Measurements from ENCODE around the gene KRT14. TPM values are rescaled to one million over a fixed set of nuclear protein-coding genes. Genes with fewer than 3 reads are reported as not detected.
A peak's percentile ranks its signal among the peaks of the same experiment; 100 is the strongest.
"Not testable (repeated sequence)": the region's sequence is repeated elsewhere in the genome, so short reads cannot be mapped to it uniquely, and the experiment has no call there.

KRT14 gene
- polyA plus RNA-seq, 3 donors: 0.39 TPM; not detected in 2

DNA sequence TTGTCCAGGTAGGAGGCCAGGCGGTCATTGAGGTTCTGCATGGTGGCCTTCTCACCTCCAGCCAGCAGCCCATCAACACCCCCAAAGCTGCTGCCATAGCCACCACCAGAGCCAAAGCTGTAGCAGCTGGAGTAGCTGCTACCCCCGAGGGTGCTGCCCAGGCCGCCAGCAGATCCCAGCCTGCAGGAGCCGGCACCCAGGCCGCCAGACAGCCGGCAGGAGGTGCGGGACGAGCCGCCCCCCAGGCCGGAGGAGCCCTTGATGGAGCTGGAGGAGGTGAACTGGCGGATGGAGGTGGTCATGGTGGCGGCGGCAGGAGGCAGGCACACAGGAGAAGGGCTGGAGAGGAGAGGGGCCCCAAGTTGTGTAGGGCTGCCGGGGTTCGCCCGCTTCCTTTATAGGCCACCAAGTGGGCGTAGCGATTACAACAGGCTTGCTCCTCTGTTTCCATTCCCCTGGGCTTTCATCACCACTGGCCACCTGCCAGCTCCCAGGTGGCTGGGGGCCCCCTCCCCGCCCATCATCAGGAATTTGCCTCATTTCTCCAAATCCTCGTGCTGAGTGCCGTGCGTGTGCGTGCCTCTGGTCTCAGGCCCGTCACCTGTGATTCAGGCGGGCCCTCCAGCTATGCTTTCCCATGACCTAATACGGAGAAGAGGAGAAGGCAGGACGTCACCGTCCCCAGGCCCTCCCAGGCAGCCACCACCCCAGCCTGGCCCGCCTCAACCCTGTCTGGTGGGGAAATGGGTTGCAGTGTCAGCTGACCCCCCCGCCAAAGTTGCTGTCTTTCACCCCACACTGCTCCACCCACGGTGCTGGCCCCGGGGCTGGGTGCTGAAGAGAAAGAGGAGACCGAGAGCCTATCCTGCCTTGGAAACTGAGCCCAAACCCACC, 37.8 kb upstream of the KRT14 start, which contains the start of gene KRT17:
KRT17 (minus strand) TSS at position 368 of the 894 bp plus-strand sequence; CDS start at position 302, 66 bp downstream.
- DNase-seq (ENCODE audit: extremely low read depth in 1 of 11, low read depth in 9 of 11, low spot score in 4 of 11): peak in 1 of 11 donors; percentile 10

GRCh38 chr17:41623184-41623861, 36.6 kb upstream of the KRT14 start:
- not testable (repeated sequence) for DNase-seq (ENCODE audit: extremely low read depth in 1 of 11, low read depth in 9 of 11, low spot score in 4 of 11)

DNA sequence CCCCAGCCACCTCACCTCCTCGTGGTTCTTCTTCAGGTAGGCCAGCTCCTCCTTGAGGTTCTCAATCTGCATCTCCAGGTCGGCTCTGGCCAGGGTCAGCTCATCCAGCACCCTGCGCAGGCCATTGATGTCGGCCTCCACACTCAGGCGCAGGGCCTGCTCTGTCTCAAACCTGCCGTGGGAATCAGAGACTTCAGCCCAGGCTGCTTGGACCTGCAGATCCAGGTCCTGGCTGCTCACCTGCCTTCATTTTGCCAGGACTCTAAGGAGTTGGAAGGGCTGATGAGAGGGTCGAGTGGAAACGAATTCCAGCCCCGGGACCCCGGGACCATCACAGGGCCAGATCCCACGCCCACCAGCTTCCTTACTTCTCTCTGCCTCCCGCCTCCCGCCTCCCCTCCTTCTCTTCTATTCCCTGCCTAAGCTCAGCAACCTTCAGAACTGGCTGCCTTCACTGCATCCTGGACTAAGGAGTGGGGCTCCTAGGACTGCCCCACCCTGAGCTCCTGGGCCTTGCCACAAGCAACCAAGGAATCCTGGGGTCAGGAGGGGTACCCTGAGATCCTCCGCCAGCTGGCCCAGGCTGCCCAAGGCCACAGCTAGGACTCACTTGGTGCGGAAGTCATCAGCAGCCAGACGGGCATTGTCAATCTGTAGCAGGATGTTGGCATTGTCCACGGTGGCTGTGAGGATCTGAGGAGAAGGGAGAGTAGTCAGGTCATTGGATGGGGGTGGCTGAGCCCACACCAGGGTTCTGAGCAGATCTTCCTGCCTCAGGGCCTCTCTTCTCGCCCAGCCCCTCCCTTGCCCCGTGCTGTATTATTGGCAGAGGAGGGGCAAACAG, 35.9 kb upstream of the KRT14 start:
- not testable (repeated sequence) for DNase-seq (ENCODE audit: extremely low read depth in 1 of 11, low read depth in 9 of 11, low spot score in 4 of 11)

DNA sequence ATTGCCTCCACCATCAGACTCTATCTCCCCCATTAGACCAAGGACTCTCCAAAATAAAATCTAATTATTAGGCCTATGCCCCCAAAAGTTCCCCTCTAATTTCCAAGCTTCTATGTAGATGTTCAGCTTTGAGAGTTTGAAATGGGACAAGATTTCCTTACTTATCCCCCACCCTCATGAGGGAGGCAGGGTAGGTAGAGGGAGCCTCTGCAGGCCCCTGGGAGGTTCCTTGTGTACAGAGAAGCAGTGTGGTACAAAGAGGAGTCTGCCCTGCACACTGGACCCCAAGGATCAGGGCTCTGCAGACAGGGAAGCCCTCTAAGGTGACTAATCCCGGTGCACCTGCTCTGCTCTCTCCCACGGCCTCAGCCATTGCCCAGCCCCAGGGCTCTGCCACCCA, 35.2 kb upstream of the KRT14 start:
- DNase-seq (ENCODE audit: extremely low read depth in 1 of 11, low read depth in 9 of 11, low spot score in 4 of 11): no peak

- DNase-seq (ENCODE audit: extremely low read depth in 1 of 11, low read depth in 9 of 11, low spot score in 4 of 11): not testable (repeated sequence)
Measured at GRCh38 chr17:41621435-41621817, 34.7 kb upstream of the KRT14 start.

GRCh38 chr17:41620583-41621434, 34.1 kb upstream of the KRT14 start:
- no peak for DNase-seq (ENCODE audit: extremely low read depth in 1 of 11, low read depth in 9 of 11, low spot score in 4 of 11)

DNA sequence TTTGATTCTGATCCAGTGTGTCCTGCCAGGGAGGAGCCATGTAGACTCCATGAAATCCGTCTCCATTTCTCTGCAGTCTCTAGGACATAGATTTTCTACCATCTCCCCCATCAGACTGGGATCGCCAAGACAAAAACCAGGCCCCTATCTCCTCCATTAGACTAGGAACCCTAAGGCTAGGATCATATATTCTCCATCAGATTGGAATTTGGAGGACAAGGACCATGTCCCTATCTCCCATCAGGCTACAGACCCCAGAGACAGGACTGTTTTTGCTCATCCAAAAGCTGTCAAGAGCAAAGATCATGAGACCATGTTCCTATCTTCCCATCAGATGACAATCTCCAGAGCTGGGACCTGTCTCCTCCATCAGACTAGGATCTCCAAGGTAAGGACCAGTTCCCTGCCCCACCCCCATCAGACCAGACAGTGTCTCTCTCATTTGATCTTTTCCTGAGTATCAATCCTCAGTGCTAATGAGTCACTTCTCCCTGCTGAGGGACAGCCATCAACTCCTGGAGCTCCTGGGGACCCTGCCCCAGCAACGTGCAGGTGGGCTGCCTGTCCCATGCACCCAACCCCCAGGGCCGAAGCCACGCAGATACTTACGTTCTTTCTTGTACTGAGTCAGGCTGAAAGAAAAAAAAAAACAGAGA, 33.4 kb upstream of the KRT14 start:
- not testable (repeated sequence) for DNase-seq (ENCODE audit: extremely low read depth in 1 of 11, low read depth in 9 of 11, low spot score in 4 of 11)

DNA sequence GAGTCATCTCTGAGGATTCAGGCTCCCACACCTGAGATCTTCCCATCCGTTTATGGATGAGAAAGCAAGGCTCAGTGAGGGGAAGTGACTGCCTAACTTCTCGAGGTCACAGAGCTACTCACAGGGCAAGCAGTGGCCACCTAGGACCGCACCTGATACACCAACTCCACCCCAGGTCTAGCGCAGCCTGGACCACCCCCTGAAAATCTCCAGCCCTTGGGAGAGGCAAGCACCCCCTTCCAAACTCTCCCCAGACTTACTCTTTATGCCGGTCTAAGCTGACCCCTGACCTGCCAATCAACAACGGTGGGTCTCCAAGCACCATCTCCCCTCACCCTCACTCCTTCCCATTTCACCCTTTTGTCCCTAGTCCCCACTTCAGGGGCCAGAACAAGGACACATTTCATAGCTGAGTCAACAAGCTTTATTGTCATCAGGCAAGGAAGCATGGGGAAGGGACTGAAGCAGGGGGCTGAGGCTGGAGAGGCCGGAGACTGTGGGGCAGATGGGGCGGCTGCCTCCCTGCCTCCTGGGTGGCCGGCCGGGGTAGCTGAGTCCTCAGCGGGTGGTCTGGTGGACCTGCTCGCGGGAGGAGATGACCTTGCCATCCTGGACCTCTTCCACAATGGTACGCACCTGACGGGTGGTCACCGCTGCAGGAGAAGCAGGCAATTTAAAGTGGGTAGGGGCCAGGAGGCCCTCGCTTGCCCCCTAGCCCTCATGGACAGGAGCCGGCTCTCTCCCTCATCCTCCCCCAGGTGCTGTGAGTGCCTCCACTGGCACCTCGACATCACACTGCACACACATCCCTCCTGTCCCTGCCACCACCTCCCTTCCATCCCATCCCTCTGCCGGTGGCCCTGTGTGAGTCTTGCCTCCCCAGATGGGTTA, 32.6 kb upstream of the KRT14 start:
- no peak for DNase-seq (ENCODE audit: extremely low read depth in 1 of 11, low read depth in 9 of 11, low spot score in 4 of 11)

GRCh38 chr17:41618341-41619035, 31.8 kb upstream of the KRT14 start:
- DNase-seq (ENCODE audit: extremely low read depth in 1 of 11, low read depth in 9 of 11, low spot score in 4 of 11): no peak

DNA sequence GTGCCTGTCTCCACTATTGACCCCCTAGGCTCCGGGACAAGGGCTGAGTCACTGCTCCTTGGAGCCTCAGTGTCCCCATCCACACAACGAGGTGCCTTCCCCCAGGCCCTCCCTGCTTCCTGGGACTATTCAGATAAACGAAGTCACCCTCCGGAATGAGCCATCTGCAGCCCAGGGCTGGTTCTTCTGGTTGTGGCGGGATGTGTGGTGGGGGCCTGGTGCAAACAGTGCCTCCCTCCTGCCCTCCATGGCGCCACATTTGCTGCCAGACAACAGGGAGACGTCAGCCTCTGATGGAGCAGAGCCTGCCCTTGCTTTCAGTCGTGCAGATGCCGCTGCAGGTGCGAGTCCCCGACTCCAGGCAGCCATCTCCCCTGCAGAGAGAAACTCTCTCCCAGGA, 31.0 kb upstream of the KRT14 start:
- no peak for DNase-seq (ENCODE audit: extremely low read depth in 1 of 11, low read depth in 9 of 11, low spot score in 4 of 11)

GRCh38 chr17:41617136-41617535, 30.4 kb upstream of the KRT14 start:
- DNase-seq (ENCODE audit: extremely low read depth in 1 of 11, low read depth in 9 of 11, low spot score in 4 of 11): no peak

GRCh38 chr17:41616486-41616885, 29.8 kb upstream of the KRT14 start:
- not testable (repeated sequence) for DNase-seq (ENCODE audit: extremely low read depth in 1 of 11, low read depth in 9 of 11, low spot score in 4 of 11)

- DNase-seq (ENCODE audit: extremely low read depth in 1 of 11, low read depth in 9 of 11, low spot score in 4 of 11): no peak
Measured at GRCh38 chr17:41615454-41615853, 28.8 kb upstream of the KRT14 start.

GRCh38 chr17:41614767-41615166, 28.1 kb upstream of the KRT14 start:
- DNase-seq (ENCODE audit: extremely low read depth in 1 of 11, low read depth in 9 of 11, low spot score in 4 of 11): not testable (repeated sequence)

DNA sequence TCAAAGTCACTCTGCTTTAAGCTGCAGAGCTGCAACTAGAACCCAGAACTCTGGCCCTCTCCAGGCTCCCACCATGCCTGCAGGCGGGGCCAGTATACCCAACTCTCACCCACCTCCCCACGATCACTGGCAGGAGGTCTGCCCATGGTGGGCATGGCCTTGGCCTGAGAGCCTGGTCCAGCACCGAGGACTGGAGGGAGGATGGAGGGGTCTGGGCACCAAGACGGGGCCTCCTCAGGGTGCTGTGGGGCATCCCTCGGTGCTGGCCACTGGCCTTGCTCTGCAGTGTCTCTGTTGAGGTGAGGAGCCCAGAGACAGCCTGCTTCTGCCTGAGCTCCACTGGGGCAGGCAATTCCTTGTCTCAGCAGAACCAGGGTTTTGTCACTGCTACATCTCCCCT, 27.4 kb upstream of the KRT14 start:
- no peak for DNase-seq (ENCODE audit: extremely low read depth in 1 of 11, low read depth in 9 of 11, low spot score in 4 of 11)

DNA sequence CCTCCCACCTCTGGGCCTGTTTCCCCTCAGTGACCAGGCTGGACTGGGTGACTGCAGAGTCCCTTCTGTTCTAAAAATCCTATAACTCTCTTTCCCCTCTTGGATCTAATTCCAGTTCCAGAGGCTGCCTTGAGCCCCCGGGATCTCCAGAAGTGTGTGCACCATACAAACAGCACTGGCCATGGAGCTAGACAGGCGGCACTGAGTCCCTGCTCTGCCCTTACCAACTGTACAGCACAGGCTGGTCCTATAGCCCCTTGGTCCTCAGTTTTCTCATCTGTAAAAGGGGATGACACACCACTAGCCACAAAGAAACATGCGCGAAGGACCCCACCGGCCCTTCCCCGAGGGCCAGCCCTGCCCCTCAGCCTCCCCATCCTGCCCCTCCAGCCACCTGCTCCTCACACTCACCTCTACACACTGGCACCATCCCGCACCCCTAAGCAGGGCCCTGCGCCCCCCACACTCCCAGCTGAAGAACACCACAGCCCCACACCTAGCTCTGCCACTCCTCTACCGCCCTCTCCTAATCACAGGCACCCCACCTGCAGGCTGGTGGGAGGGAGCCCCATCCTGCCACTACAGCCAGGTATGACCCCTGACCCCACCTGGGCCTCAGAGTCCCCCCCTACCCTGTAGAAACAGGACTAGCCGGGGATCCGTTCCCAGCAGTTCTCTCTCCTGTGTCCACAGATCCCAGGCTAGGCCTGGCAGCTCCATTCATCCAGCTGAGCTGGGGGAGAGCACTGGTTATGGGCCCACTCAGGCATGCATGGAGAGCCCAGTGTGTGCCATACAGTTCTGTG, 26.8 kb upstream of the KRT14 start:
- no peak for DNase-seq (ENCODE audit: extremely low read depth in 1 of 11, low read depth in 9 of 11, low spot score in 4 of 11)

All from renal cortex interstitium (tissue), 11 donors.